Naive B cell (primary cell): Measurements from ENCODE around the gene ABCB8. TPM values are rescaled to one million over a fixed set of nuclear protein-coding genes. Genes with fewer than 3 reads are reported as not detected.

Source experiments
- ATAC-seq, 2 donors: fragments of 150-1000 bp; cut with Tn5 transposase; 2 replicates each; pipeline ENCODE4 v1.10.0; 2021; ENCODE audit warnings: low read depth in 2 of 2, mild to moderate bottlenecking in 2 of 2, moderate library complexity in 2 of 2
- DNase-seq: peaks from one replicate; pipeline ENCODE4 v3.0.0; 2022
- H3K27ac Mint-ChIP-seq, 6 donors: one replicate each; pipeline ENCODE4 v1.8.0; 2020 to 2022; ENCODE audit warnings: mild to moderate bottlenecking in 6 of 6, mixed read lengths in 6 of 6, moderate library complexity in 5 of 6, inconsistent platforms in 2 of 6
- H3K27me3 Mint-ChIP-seq, 3 donors: one replicate each; pipeline ENCODE4 v1.8.0; 2021 to 2022; ENCODE audit warnings: mixed read lengths in 3 of 3, mild to moderate bottlenecking in 1 of 3
- H3K36me3 Mint-ChIP-seq, 2 donors: one replicate each; pipeline ENCODE4 v1.8.0; 2020 to 2022; ENCODE audit warnings: mixed read lengths in 2 of 2, inconsistent platforms in 1 of 2, mild to moderate bottlenecking in 1 of 2
- H3K4me1 Mint-ChIP-seq, 3 donors: one replicate each; pipeline ENCODE4 v1.8.0; 2020 to 2022; ENCODE audit warnings: mixed read lengths in 3 of 3, inconsistent platforms in 1 of 3, mild to moderate bottlenecking in 1 of 3, moderate library complexity in 1 of 3
- H3K4me3 Mint-ChIP-seq, 8 donors: one replicate each; pipeline ENCODE4 v1.8.0; 2020 to 2022; ENCODE audit warnings: mild to moderate bottlenecking in 8 of 8, mixed read lengths in 8 of 8, moderate library complexity in 8 of 8, inconsistent platforms in 2 of 8
- H3K9me3 Mint-ChIP-seq, 7 donors: one replicate each; pipeline ENCODE4 v1.8.0; 2020 to 2022; ENCODE audit warnings: mixed read lengths in 7 of 7, mild to moderate bottlenecking in 5 of 7, inconsistent platforms in 2 of 7, moderate library complexity in 1 of 7
- polyA plus RNA-seq, 6 donors: library from polyadenylated mRNA; unstranded; fragments of 300-500 nt; fragmentation: Illumina TruSeq; gene quantifications; one replicate each; pipeline ENCODE4 v1.2.3, GENCODE V29; 2021; ENCODE audit warnings: low read depth in 6 of 6

The ABCB8 gene
- polyA plus RNA-seq, 6 donors from 2014 or later: 18.4 to 32.4 (median 23.4) TPM

DNA sequence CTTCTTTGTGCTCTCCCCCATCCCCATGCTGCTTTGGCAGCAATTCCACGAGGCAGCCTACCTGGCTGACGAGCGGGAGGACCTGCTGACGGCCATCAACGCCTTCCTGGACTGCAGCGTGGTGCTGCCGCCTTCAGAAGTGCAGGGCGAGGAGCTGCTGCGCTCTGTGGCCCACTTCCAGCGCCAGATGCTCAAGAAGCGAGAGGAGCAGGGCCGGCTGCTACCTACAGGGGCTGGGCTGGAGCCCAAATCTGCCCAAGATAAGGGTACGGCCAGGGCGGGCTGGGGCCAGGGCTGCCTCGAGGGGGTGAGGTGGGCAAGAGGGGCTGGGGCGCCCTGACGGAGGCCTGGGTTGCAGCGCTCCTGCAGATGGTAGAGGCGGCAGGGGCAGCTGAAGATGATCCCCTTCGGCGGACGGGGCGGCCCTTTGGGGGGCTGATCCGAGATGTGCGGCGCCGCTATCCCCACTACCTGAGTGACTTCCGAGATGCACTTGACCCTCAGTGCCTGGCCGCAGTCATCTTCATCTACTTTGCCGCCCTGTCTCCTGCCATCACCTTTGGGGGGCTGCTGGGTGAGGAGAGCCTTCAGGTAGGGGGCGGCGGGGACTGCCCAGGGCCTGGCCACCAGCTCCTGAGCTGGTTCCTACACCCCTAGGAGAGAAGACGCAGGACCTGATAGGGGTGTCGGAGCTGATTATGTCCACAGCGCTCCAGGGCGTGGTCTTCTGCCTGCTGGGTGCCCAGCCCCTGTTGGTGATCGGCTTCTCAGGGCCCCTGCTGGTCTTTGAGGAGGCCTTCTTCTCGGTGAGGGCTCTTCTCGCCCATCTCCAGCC, 43.0 kb downstream of the ABCB8 start:
- Mint-ChIP-seq H3K9me3 (no peaks in the 10 kb centered on the region), H3K36me3 (peaks cover 4 to 9% of the 10 kb centered on the region in 2 donors)

DNA sequence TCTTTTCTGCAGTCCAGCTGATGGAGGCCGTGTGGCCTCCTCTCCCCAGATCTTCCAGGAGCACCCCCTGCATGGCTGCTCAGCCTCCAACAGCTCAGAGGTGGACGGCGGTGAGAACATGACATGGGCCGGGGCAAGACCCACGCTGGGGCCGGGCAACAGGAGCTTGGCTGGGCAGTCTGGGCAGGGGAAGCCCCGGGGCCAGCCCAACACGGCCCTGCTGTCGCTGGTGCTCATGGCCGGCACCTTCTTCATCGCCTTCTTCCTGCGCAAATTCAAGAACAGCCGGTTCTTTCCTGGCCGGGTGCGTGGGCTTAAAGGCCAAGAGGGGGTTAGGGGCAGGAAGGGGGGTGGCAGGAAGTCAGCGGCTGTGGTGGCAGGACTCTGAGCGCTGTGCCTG, 45.7 kb downstream of the ABCB8 start:
- no peak for DNase-seq
- H3K9me3 Mint-ChIP-seq: no peaks in the 10 kb centered on the region
- H3K27ac Mint-ChIP-seq: no peak overlapping the region
- H3K4me1 Mint-ChIP-seq: peaks cover 8 to 11% (median 11%) of the 10 kb centered on the region in 3 donors
- H3K4me3 Mint-ChIP-seq: no peak overlapping the region
- H3K36me3 Mint-ChIP-seq: peaks cover 4 to 9% of the 10 kb centered on the region in 2 donors
- ATAC-seq: no peak
- H3K27me3 Mint-ChIP-seq: no peaks in the 10 kb centered on the region

More for the DNA sequence above, 43.0 kb downstream of the ABCB8 start:
- Mint-ChIP-seq H3K27me3 (no peaks in the 10 kb centered on the region), H3K27ac (no peak overlapping the region), H3K4me1 (peaks cover 0 to 2% (median 0%) of the 10 kb centered on the region in 3 donors), H3K4me3 (no peak overlapping the region)
- DNase-seq (no peak), ATAC-seq (no peak)

DNA sequence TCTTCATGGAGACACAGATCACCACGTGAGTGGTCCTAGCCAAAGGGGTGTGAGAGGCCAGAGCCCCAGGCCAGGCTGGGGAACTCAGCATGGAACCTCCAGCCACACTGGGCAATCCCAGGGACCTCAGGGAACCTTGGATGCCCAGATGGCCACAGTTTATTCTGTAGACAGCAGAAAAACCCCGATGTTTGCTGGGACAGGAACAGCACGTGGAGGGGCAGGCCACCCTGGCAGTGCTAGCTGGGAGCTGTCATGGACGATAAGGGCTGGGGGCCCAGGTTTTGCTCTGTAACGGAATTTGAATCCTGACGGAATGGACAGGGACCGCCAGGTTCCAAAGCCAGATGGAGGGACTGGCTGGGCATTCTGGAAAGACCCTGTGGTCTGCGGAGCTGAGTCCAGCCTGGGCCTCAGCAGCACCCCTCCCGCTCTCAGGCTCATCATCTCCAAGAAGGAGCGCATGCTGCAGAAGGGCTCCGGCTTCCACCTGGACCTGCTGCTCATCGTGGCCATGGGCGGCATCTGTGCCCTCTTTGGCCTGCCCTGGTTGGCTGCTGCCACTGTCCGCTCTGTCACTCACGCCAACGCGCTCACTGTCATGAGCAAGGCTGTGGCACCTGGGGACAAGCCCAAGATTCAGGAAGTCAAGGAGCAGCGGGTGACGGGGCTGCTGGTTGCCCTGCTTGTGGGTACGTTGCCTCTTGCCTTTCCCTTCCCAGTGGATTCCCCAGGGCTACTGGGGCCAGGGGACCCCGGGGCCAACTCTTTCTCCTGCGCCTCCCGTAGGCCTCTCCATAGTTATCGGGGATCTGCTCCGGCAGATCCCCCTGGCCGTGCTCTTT, 46.8 kb downstream of the ABCB8 start:
- peaks cover 15 to 21% (median 18%) of the 10 kb centered on the region in 3 donors for H3K4me1 Mint-ChIP-seq
- ATAC-seq (no peak), DNase-seq (no peak)
- H3K27me3 Mint-ChIP-seq: no peaks in the 10 kb centered on the region
- no peaks in the 10 kb centered on the region for H3K9me3 Mint-ChIP-seq
- no peak overlapping the region for H3K4me3 Mint-ChIP-seq
- H3K27ac Mint-ChIP-seq: no peak overlapping the region
- H3K36me3 Mint-ChIP-seq: peaks cover 0 to 9% of the 10 kb centered on the region in 2 donors

DNA sequence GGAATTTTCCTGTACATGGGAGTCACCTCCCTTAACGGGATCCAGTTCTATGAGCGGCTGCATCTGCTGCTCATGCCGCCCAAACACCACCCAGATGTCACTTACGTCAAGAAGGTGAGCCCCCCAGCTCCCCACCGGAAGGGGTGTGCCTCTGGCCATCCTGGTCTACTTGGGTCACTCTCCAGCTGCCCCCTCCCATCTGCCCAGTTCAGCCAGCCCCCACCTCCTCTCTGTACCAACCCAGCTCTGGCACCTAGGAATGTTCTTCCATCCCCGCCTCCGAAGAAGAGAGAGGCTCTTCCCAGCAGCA, 47.4 kb downstream of the ABCB8 start:
- DNase-seq (no peak), ATAC-seq (no peak)
- Mint-ChIP-seq H3K36me3 (peaks cover 0 to 9% of the 10 kb centered on the region in 2 donors), H3K4me3 (peak overlapping the region in 1 of 8 donors; percentile 30), H3K27me3 (no peaks in the 10 kb centered on the region), H3K27ac (no peak overlapping the region), H3K4me1 (peaks cover 15 to 22% (median 17%) of the 10 kb centered on the region in 3 donors), H3K9me3 (no peaks in the 10 kb centered on the region)

DNA sequence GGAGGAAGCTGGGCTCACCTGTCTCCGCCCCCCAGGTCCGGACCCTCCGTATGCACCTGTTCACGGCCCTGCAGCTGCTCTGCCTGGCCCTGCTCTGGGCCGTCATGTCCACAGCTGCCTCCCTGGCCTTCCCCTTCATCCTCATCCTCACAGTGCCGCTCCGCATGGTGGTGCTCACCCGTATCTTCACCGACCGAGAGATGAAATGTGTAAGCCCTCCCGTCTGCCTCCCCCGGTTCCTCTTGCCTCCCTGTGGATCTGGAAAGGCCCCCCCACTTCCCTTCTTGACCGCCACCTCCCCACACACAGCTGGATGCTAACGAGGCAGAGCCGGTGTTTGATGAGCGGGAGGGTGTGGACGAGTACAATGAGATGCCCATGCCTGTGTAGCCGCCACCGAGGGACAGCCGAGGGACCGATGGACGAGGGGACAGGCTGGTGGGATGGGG, 47.8 kb downstream of the ABCB8 start:
- ATAC-seq (no peak), DNase-seq (no peak)
- Mint-ChIP-seq H3K27me3 (no peaks in the 10 kb centered on the region), H3K9me3 (no peaks in the 10 kb centered on the region), H3K4me1 (peaks cover 15 to 22% (median 16%) of the 10 kb centered on the region in 3 donors), H3K4me3 (peak overlapping the region in 1 of 8 donors; percentile 30), H3K36me3 (peaks cover 0 to 9% of the 10 kb centered on the region in 2 donors), H3K27ac (peak overlapping the region in 1 of 6 donors; percentile 33)

DNA sequence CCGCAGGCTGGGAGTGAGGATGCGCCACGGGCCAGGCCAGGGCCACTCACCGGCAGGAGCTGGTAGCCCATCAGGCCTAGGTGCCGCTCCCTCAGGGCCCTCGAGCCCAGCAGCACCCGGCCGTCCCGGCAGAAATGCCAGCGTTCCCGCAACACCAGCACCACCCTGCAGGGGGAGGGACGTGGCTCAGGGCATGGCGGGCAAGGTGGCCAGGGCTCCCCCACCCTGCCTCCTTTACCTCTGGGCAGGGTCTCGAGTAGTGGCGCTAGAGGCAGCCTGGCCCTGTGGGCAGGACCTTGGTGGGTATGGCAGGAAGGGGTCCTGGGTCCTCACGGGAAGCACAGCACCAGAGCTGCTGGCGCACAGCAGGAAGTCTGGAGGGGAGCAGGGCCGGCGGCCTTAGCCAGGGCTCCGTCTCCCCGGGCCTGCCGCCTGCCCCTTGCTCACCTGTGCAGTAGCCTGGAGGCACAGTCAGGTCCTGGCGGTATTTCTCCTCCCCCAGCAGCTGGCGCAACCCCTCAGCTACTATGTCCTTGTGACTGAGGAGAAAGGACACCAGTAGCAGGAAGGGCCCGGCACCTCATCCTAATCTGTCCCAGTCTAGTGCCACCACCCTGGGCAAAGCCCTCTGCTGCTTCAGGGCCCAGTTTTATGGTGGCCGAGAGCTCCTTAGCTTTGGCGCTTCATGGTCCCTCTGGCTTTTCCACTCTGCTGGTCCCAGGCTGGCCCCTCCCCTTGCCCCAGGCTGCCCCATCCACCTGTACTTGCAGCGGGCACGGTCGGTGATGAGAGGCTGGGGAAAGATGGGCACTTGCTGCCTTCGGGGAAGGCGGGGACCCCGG, 48.8 kb downstream of the ABCB8 start:
- Mint-ChIP-seq H3K4me3 (peak overlapping the region in 2 of 8 donors; percentile 20 to 50), H3K27ac (peak overlapping the region in 1 of 6 donors; percentile 33), H3K36me3 (peaks cover 0 to 9% of the 10 kb centered on the region in 2 donors), H3K9me3 (no peaks in the 10 kb centered on the region), H3K4me1 (peaks cover 16 to 22% (median 21%) of the 10 kb centered on the region in 3 donors), H3K27me3 (no peaks in the 10 kb centered on the region)
- ATAC-seq: no peak
- no peak for DNase-seq

DNA sequence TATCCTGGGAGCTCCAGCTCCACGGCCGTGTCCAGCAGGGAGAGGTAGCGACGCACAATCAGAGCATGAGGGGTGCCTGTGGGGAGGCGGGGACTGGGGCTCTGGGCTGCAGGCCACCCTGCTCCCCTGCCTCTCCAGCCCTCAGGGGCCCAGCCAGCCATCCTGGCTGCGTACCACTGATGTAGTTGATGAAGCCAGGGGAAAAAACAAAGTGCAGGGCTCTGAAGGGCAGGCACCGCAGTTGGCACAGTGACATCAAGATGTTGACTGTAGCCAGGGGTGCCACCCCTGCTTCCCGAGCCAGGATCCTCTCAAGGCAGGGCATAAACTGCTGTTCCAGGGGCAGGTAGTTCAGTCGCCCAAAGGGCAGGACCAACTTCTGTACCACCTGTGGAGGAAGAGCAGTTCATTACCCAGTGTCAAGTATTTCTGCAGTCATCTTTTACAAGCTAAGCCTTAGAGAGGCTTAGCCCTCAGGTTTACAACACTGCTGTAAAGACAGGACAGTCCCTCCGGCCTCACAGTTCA, 49.5 kb downstream of the ABCB8 start:
- Mint-ChIP-seq H3K36me3 (peaks cover 0 to 9% of the 10 kb centered on the region in 2 donors), H3K27ac (peak overlapping the region in 2 of 6 donors; percentile 19 to 61), H3K9me3 (no peaks in the 10 kb centered on the region), H3K27me3 (no peaks in the 10 kb centered on the region), H3K4me1 (peaks cover 19 to 26% (median 25%) of the 10 kb centered on the region in 3 donors), H3K4me3 (peak overlapping the region; percentile 20 to 91 (median 76))
- no peak for DNase-seq
- ATAC-seq: no peak

DNA sequence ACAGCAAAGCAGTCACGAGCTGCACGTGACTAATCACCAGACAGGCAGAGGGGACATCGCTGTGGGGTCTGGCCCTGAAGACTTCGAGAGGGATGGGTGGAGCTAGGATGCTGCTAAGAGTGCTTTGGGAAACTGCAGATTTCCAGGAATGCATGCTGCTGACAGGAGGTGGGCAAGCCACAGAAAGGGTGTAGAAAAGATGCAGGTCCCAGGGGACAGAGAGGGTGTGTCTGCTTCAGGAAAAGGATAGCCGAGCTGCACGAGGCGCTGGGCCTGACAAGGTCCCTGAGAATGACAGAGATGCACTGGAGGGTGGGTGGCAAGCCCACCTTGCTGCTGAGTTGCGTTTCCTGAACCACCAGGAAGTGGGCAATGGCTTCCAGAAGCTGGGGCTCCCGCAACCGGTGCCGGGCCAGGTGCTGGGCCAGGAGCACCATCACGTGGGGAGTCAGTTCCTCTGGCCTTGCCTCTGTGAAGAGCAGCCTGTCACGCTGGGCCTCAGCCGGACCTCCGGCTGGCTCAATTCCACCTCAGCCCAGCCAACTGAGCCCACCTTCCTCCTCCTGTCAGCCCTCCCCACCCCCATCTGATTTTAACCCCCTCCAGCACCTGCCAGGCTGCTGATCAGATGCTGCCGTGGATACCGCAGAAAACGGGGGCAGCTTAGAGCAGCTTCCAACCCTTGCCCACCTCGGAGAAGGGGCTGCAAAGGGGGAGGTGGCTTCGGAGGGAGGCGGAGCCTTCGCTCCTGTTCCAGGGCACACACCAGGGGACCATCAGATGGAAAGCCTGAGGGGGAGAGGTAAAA, 50.2 kb downstream of the ABCB8 start:
- Mint-ChIP-seq H3K36me3 (peaks cover 0 to 9% of the 10 kb centered on the region in 2 donors), H3K27me3 (no peaks in the 10 kb centered on the region), H3K27ac (peak overlapping the region in 5 of 6 donors; percentile 31 to 91 (median 61)), H3K4me1 (peaks cover 21 to 29% (median 28%) of the 10 kb centered on the region in 3 donors), H3K9me3 (no peaks in the 10 kb centered on the region), H3K4me3 (peak overlapping the region; percentile 83 to 91 (median 86))
- ATAC-seq (no peak), DNase-seq (no peak)

DNA sequence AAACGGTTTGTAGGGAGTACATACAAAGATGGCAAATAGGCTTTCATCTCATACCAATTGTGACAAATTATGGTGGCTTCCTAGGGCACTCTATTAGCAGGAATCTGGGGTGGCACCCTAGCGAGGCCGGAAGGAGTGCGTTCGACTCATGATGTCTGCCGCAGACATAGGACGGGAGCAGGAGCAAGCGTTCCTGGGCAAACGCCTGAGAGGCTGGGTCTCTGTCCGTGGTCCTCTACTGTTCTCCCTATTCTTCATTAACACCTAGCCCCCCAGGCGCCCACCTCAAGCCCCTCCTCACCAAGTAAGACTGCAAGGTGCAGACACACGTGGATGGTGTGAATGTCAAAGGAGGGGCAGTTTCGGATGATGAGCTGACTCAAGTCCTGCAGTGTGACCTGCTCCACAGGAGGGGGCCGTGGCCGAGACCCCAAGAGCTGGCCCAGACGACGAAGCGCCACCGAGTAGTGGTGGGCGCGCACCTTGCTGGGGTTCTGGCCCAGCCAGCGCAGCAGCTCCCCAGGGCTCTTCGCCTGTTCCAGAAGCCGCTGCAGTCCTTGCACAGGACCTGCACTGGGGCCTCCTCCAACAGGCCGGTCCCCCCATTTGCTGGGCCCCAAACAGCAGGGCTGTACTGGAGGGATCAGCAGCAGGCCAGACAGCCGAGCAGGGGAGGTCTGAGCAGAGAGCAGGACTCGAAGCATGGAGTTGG, 51.1 kb downstream of the ABCB8 start:
- H3K27ac Mint-ChIP-seq: peak overlapping the region in 5 of 6 donors; percentile 47 to 91 (median 82)
- DNase-seq (no peak), ATAC-seq (no peak)
- H3K36me3 Mint-ChIP-seq: peaks cover 0 to 9% of the 10 kb centered on the region in 2 donors
- H3K9me3 Mint-ChIP-seq: no peaks in the 10 kb centered on the region
- peak overlapping the region; percentile 83 to 93 (median 87) for H3K4me3 Mint-ChIP-seq
- H3K4me1 Mint-ChIP-seq: peaks cover 21 to 29% (median 28%) of the 10 kb centered on the region in 3 donors
- H3K27me3 Mint-ChIP-seq: peaks cover 0 to under 1% (median 0%) of the 10 kb centered on the region in 3 donors

DNA sequence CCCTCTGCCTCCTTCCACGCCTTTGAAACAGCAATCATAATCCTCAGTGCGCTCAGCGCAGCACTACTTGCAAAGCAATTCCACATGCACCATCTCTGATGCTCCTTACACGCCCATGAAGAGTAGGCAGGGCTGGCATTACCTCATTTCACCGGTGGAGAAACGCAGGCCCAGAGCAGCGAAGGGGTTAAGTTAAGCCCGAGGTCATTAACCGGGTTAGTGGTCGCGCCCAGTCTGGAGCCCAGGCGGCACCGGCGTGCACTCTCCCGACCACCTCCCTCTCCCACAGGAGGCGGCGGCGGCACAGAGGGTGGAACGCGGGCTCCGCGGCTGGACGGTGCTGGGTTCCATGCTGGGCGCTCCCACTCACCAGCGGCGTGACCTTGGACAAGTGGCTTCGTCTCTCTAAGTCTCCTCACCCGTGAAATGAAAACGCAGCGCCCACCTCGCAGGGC, 51.8 kb downstream of the ABCB8 start:
- no peak for DNase-seq
- peaks cover 0 to 9% of the 10 kb centered on the region in 2 donors for H3K36me3 Mint-ChIP-seq
- no peak for ATAC-seq

DNA sequence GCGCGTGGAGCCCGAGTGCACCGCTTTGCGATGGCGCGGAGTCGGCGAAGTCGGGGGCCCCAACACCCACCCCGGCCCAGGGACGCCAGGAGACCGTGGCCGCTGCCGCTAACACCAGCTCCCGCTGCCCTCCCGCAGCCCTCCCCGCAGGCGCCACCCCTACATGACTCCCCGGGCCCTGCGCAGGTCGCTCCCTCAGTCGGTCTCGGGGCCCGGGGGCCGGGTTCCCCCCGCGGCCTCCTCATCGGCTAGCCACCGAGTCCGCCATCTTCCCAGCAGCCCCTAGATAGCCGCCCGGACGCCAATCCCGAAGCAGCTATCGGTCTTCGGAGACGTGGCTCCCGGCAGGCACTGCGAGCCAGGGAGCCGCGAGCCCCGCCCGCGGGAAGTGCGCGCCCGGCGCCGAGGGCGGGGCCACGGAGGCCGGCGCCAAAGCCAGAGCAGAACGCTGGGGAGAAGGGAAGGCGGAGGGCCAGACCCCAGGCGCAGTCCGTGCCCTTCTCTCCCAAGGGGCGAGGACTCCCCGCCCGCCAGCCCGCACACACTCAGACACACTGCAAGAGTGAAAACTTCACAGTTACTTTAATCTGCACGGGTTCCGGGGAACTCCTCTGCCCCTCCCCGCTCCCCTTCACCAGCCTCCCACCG, 52.4 kb downstream of the ABCB8 start, which contains the start of gene FASTK:
Gene FASTK, minus strand, starts transcription at position 288 of the 648 bp plus-strand sequence. Its CDS starts 43 bp downstream, at position 245.
- Mint-ChIP-seq H3K9me3 (peaks cover 0 to 2% (median 0%) of the 10 kb centered on the region in 7 donors), H3K4me3 (peak within 1 kb of the TSS; percentile 84 to 95 (median 92)), H3K27ac (peak within 1 kb of the TSS; percentile 67 to 98 (median 88)), H3K27me3 (peaks cover 10 to 13% (median 12%) of the 10 kb centered on the region in 3 donors), H3K4me1 (peaks cover 30 to 41% (median 40%) of the 10 kb centered on the region in 3 donors), H3K36me3 (peaks cover 0 to 5% of the 10 kb centered on the region in 2 donors)
- peak; percentile 88 for DNase-seq
- ATAC-seq: peak; percentile 68 to 72

More for the DNA sequence above, 51.8 kb downstream of the ABCB8 start:
- peaks cover 4 to 8% (median 7%) of the 10 kb centered on the region in 3 donors for H3K27me3 Mint-ChIP-seq
- H3K4me1 Mint-ChIP-seq: peaks cover 25 to 36% (median 34%) of the 10 kb centered on the region in 3 donors
- H3K9me3 Mint-ChIP-seq: peaks cover 0 to 2% (median 0%) of the 10 kb centered on the region in 7 donors
- H3K27ac Mint-ChIP-seq: peak overlapping the region; percentile 67 to 95 (median 87)
- H3K4me3 Mint-ChIP-seq: peak overlapping the region; percentile 83 to 93 (median 87)
